Measurements from ENCODE around the gene HSD11B1L.
A peak's percentile ranks its signal among the peaks of the same experiment; 100 is the strongest.

DNA sequence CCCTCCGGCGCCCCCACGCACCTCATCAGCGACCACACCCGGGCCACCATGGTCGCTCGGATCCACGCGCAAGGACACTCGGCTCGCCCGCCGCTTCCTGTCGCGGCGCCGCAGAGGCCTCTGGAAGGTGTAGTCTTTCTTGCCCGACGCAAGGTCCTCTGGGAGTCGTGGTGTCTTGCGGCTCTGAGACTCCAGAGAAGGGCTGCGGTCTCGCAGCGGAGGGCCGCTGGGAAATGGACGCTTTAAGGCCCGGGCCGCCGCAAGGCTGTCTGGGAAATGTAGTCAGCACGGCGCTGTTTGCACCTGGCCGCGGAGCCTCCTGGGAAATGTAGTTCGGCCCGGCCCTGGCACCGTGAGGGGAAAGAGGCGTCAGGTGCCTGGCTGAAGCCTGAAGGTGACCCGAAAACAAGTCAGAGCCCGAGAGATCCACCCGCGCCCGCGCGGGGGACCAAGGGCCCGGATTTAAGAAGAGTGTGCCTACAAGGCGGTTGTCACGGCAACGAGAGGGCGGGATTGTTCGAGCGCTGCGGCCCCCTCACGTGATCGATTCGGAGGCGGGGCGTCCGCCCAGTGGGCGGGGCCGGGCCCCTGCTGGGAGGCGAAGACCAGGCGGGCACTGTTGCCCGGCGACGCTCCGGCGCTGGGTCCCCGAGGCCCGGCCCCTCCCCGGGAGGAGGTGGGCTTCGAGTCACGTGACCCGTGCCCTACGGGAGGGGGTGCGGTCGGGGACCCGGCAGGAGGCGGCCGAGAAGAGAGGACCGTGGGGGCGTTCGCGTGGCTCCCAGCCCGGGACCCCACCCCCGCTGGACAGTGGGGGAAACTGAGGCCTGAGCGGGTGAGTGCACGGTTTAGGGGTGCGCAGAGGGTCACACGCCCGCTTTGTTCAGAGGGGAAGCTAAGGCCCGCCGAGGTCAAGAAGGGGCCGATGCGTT, at the start of gene HSD11B1L, which contains the start of gene MICOS13:
- TF ChIP-seq, protein P1, sequence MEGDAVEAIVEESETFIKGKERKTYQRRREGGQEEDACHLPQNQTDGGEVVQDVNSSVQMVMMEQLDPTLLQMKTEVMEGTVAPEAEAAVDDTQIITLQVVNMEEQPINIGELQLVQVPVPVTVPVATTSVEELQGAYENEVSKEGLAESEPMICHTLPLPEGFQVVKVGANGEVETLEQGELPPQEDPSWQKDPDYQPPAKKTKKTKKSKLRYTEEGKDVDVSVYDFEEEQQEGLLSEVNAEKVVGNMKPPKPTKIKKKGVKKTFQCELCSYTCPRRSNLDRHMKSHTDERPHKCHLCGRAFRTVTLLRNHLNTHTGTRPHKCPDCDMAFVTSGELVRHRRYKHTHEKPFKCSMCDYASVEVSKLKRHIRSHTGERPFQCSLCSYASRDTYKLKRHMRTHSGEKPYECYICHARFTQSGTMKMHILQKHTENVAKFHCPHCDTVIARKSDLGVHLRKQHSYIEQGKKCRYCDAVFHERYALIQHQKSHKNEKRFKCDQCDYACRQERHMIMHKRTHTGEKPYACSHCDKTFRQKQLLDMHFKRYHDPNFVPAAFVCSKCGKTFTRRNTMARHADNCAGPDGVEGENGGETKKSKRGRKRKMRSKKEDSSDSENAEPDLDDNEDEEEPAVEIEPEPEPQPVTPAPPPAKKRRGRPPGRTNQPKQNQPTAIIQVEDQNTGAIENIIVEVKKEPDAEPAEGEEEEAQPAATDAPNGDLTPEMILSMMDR (IDR thresholded peaks at IDR 0.05), result no peak
- TF ChIP-seq POLR2A (IDR thresholded peaks at IDR 0.05), result no peak
- no peak for TF ChIP-seq EP300 (IDR thresholded peaks at IDR 0.05)
- peak; percentile 49 to 88 (median 80) for TF ChIP-seq POLR2AphosphoS5 (IDR thresholded peaks at IDR 0.05)

All from sigmoid colon (tissue), 4 donors.